ENCODE results near the gene SCARF2. TPM values are rescaled to one million over a fixed set of nuclear protein-coding genes. Genes with fewer than 3 reads are reported as not detected.
"Not testable (repeated sequence)": the region's sequence is repeated elsewhere in the genome, so short reads cannot be mapped to it uniquely, and the experiment has no call there.

The SCARF2 gene
- total RNA-seq, 1 experiment from 2014 or later = 1.4 TPM

DNA sequence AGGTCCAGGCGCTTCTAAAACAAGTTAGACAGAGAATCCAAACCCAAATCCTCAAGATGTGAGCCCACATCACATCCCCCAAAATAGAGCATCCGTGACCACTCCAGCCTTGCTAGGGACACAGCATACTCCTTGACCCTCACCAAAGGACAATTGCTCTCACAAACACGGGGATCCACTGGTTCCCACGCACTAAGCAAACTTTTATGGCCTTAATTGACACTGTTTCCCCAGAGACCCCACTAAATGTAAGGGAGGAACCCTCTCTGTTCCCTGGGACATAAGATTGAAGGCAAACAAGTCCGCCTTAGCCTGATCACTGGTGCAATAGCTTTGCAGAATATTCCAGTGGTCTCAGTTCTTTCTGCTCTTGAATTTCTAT lies 23.6 kb downstream of the SCARF2 start:
- Histone ChIP-seq H3K4me3 (ENCODE audit: low read depth, low read length, poor library complexity, severe bottlenecking) (no peak overlapping the region), H3K36me3 (ENCODE audit: insufficient read depth, low read length, poor library complexity, severe bottlenecking) (no peaks in the 10 kb centered on the region), H3K27ac (ENCODE audit: low read depth, low read length, poor library complexity, severe bottlenecking) (no peak overlapping the region), H3K4me1 (ENCODE audit: insufficient read depth, low read length, poor library complexity, severe bottlenecking) (no peaks in the 10 kb centered on the region), H3K9me3 (ENCODE audit: low read depth, low read length, poor library complexity, severe bottlenecking) (no peaks in the 10 kb centered on the region), H3K27me3 (replicated peaks; ENCODE audit: insufficient read depth, low read depth, low read length, poor library complexity) (no peaks in the 10 kb centered on the region)
- CTCF ChIA-PET = no interaction called here
- no peak for DNase-seq (ENCODE audit: low spot score)
- TF ChIP-seq, protein P1, sequence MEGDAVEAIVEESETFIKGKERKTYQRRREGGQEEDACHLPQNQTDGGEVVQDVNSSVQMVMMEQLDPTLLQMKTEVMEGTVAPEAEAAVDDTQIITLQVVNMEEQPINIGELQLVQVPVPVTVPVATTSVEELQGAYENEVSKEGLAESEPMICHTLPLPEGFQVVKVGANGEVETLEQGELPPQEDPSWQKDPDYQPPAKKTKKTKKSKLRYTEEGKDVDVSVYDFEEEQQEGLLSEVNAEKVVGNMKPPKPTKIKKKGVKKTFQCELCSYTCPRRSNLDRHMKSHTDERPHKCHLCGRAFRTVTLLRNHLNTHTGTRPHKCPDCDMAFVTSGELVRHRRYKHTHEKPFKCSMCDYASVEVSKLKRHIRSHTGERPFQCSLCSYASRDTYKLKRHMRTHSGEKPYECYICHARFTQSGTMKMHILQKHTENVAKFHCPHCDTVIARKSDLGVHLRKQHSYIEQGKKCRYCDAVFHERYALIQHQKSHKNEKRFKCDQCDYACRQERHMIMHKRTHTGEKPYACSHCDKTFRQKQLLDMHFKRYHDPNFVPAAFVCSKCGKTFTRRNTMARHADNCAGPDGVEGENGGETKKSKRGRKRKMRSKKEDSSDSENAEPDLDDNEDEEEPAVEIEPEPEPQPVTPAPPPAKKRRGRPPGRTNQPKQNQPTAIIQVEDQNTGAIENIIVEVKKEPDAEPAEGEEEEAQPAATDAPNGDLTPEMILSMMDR (conservative IDR thresholded peaks at IDR 0.05; ENCODE audit: low read depth, low read length) = no peak
- POLR2A ChIA-PET (ENCODE audit: low non-redundant PET) = no interaction called here
- intact Hi-C loops (cut with micrococcal nuclease; ENCODE audit: unreplicated experiment) = loop anchor here (10.0 kb wide), 1 partner anchor 151 kb away; no protein-coding TSS in a partner anchor
- BruUV-seq (replicated peaks) = no TSS peak

DNA sequence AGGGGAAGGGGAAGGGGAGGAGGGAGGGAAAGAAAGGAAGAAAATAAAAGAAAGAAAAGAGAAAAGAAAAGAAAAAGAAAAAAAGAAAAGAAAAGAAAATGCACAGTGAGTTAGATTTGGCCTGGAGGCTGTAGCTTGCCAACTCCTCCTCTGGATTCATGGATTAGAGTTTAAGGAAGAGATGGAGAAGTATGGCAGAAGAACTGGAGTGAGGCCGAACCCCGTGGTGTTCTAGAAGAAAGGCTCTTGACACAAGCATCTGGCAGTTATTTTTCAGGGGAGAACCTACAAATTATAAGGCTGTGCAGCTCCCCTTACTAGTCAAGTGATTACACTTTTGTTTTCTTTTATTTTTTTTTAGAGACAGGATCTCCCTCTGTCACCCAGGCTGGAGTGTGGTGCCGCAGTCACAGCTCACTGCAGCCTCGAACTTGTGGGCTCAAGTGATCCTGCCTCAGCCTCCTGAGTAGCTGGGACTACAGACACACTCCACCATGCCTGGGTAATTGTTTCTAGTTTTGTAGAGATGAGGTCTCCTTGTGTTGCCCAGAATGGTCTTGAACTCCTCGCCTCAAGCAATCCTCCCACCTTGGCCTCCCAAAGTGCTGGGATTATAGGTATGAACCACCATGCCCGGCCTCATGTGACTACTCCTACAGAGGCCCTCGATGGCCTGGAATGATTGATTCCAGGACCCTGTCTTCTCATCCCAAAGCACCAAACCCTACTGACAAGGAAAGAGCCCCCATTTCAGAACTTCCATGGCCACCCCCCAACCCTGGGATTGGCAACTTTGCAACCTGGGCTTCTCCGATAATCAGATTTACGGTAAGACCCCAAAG lies 24.2 kb downstream of the SCARF2 start:
- Histone ChIP-seq H3K4me3 (ENCODE audit: low read depth, low read length, poor library complexity, severe bottlenecking) (no peak overlapping the region), H3K4me1 (ENCODE audit: insufficient read depth, low read length, poor library complexity, severe bottlenecking) (no peaks in the 10 kb centered on the region), H3K27ac (ENCODE audit: low read depth, low read length, poor library complexity, severe bottlenecking) (no peak overlapping the region), H3K27me3 (replicated peaks; ENCODE audit: insufficient read depth, low read depth, low read length, poor library complexity) (no peaks in the 10 kb centered on the region), H3K36me3 (ENCODE audit: insufficient read depth, low read length, poor library complexity, severe bottlenecking) (no peaks in the 10 kb centered on the region), H3K9me3 (ENCODE audit: low read depth, low read length, poor library complexity, severe bottlenecking) (no peaks in the 10 kb centered on the region)
- no peak for TF ChIP-seq EZH2 (IDR thresholded peaks at IDR 0.05; ENCODE audit: borderline replicate concordance, low read depth, low read length, poor library complexity, severe bottlenecking)
- TF ChIP-seq, protein P1 (conservative IDR thresholded peaks at IDR 0.05; ENCODE audit: low read depth, low read length) = no peak
- intact Hi-C loops (cut with micrococcal nuclease; ENCODE audit: unreplicated experiment) = loop anchor here (10.0 kb wide), 1 partner anchor 151 kb away; no protein-coding TSS in a partner anchor
- BruUV-seq (replicated peaks) = no TSS peak
- DNase-seq (ENCODE audit: low spot score) = no peak
- ChIA-PET CTCF (no interaction called here), POLR2A (ENCODE audit: low non-redundant PET) (no interaction called here)

DNA sequence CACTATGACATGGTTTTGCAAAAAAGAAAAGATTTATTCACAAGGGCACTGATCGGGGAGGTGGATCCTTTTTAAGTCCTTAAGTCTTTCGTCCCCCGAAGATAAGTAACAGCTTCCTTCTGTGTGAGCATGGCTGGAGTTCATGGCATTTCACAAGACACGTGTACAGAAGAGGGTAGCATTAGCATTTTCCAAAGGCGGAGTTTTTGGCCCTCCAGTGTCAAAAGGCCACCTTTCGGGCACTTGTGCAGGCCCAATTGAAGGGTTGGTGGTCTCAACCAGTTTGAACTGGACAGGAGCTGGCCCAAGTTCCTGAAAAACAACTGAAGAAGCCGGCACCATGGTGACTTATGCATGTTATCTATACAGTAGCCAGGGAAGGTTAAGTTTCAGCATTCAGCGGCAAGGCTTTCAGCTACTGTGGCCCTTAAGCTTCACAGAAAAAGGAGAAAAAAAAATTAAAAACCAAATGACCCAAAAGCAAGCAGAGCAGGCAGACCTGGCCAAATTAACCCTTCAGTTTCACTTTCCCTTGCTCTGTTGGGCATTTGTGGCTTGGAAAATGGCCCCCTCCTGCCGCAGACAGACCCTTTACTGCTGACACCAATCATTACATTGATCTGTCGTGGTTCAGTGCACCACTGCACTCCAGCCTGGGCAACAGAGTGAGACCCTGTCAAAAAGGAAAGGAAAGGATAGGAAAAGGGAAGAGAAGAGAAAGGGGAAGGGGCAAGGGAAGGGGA lies 25.0 kb downstream of the SCARF2 start:
- Histone ChIP-seq H3K27ac (ENCODE audit: low read depth, low read length, poor library complexity, severe bottlenecking) (no peak overlapping the region), H3K9me3 (ENCODE audit: low read depth, low read length, poor library complexity, severe bottlenecking) (no peaks in the 10 kb centered on the region), H3K4me1 (ENCODE audit: insufficient read depth, low read length, poor library complexity, severe bottlenecking) (no peaks in the 10 kb centered on the region), H3K4me3 (ENCODE audit: low read depth, low read length, poor library complexity, severe bottlenecking) (no peak overlapping the region), H3K27me3 (replicated peaks; ENCODE audit: insufficient read depth, low read depth, low read length, poor library complexity) (no peaks in the 10 kb centered on the region), H3K36me3 (ENCODE audit: insufficient read depth, low read length, poor library complexity, severe bottlenecking) (peaks cover under 1% of the 10 kb centered on the region)
- ChIA-PET CTCF (no interaction called here), POLR2A (ENCODE audit: low non-redundant PET) (no interaction called here)
- DNase-seq (ENCODE audit: low spot score) = no peak
- intact Hi-C loops (cut with micrococcal nuclease; ENCODE audit: unreplicated experiment) = loop anchor here (10.0 kb wide), 1 partner anchor 152 kb away; no protein-coding TSS in a partner anchor
- TF ChIP-seq, protein P1 (conservative IDR thresholded peaks at IDR 0.05; ENCODE audit: low read depth, low read length) = no peak
- no peak for TF ChIP-seq EZH2 (IDR thresholded peaks at IDR 0.05; ENCODE audit: borderline replicate concordance, low read depth, low read length, poor library complexity, severe bottlenecking)
- BruUV-seq (replicated peaks) = no TSS peak

DNA sequence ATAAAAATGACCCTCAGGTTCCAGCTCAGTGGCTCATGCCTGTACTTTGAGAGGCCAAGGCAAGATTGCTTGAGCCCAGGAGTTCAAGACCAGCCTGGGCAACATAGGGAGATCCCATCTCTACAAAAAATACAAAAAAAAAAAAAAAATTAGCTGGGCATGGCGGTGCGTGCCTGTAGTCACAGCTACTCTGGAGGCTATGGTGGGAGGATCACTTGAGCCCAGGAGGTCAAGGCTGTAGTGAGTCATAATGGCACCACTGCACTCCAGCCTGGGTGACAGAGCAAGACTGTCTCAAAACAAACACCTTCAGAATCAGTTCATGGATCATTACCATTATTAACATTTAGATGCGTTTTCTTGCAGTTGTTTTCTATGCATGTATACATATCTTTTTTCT lies 28.2 kb downstream of the SCARF2 start:
- POLR2A ChIA-PET (ENCODE audit: low non-redundant PET) = not testable (repeated sequence)
- CTCF ChIA-PET = interaction anchor here (0.6 kb wide), 3 partner anchors 9 to 415 kb away, joined by 3 to 4 read pairs (median 4); no protein-coding TSS in a partner anchor

More for the DNA sequence above, 28.2 kb downstream of the SCARF2 start:
- DNase-seq (ENCODE audit: low spot score); H3K27ac ChIP-seq (ENCODE audit: low read depth, low read length, poor library complexity, severe bottlenecking); H3K27me3 ChIP-seq (replicated peaks; ENCODE audit: insufficient read depth, low read depth, low read length, poor library complexity); BruUV-seq (replicated peaks); intact Hi-C loops (cut with micrococcal nuclease; ENCODE audit: unreplicated experiment); H3K9me3 ChIP-seq (ENCODE audit: low read depth, low read length, poor library complexity, severe bottlenecking); H3K4me1 ChIP-seq (ENCODE audit: insufficient read depth, low read length, poor library complexity, severe bottlenecking); H3K4me3 ChIP-seq (ENCODE audit: low read depth, low read length, poor library complexity, severe bottlenecking): not testable (repeated sequence)
- peaks cover 19% of the 10 kb centered on the region for H3K36me3 ChIP-seq (ENCODE audit: insufficient read depth, low read length, poor library complexity, severe bottlenecking)
